Adrenal gland (tissue), 19 donors: ENCODE results near the gene LILRA5. TPM values are rescaled to one million over a fixed set of nuclear protein-coding genes. Genes with fewer than 3 reads are reported as not detected.
"Not testable (repeated sequence)": the region's sequence is repeated elsewhere in the genome, so short reads cannot be mapped to it uniquely, and the experiment has no call there.

Experiments
- DNase-seq, 7 donors: peaks; one replicate each; pipeline ENCODE4 v3.0.0-alpha.2; 2019 to 2020
- H3K27ac ChIP-seq, 5 donors: fragments of 200-600 bp; sonication (generic) in 4 of 5; 1 replicate in 3 of 5; 2 replicates in 2 of 5; pipeline versions ENCODE4 v1.5.1 to v1.8.0; 2016 to 2020; ENCODE audit warnings: mild to moderate bottlenecking in 1 of 5
- H3K27me3 ChIP-seq: fragments of 200-600 bp; 2 replicates; pipeline ENCODE4 v1.8.0; 2021
- H3K36me3 ChIP-seq, 2 donors: fragments of 200-600 bp; replicated peaks in 1 of 2; 1 replicate in 1 of 2; 2 replicates in 1 of 2; pipeline versions ENCODE4 v1.5.1 to v1.8.0; 2018 to 2022
- H3K4me1 ChIP-seq, 2 donors: fragments of 200-600 bp; replicated peaks in 1 of 2; 1 replicate in 1 of 2; 2 replicates in 1 of 2; pipeline versions ENCODE4 v1.5.1 to v1.8.0; 2018 to 2021
- H3K4me3 ChIP-seq, 4 donors: fragments of 200-600 bp; sonication (generic) in 3 of 4; one replicate each; pipeline ENCODE4 v1.5.1; 2016 to 2018
- H3K9me3 ChIP-seq, 3 donors: fragments of 200-600 bp; sonication (generic) in 1 of 3; replicated peaks in 1 of 3; 1 replicate in 2 of 3; 2 replicates in 1 of 3; pipeline versions ENCODE4 v1.5.1 to v1.8.0; 2016 to 2021
- CTCF ChIP-seq, 6 experiments: fragments of 450-650 bp in 4 of 6; fragments of 200-600 bp in 2 of 6; sonication (generic) in 1 of 6; IDR thresholded peaks; 1 replicate in 5 of 6; 2 replicates in 1 of 6; pipeline versions ENCODE4 v1.5.1 to v1.8.0; 2016 to 2021; ENCODE audit warnings: antibody characterized with exemption in 6 of 6, mild to moderate bottlenecking in 2 of 6, moderate library complexity in 1 of 6
- POLR2A ChIP-seq, 2 donors: fragments of 450-650 bp; IDR thresholded peaks; one replicate each; pipeline ENCODE4 v1.6.1; 2017; ENCODE audit warnings: antibody characterized with exemption in 2 of 2, mild to moderate bottlenecking in 2 of 2, moderate library complexity in 1 of 2
- WGBS, 4 donors: extraction: QIAGEN DNeasy Blood & Tissue Kit in 2 of 4; methylation state at CpG; one replicate each; pipeline versions ENCODE4 v1.1.5 to v1.1.7; 2013 to 2017; 5-methylcytosine and 5-hydroxymethylcytosine counted together
- intact Hi-C, 2 donors: fragments of 100-400 bp; cut with DNase I; formaldehyde crosslinking; loops; one replicate each; pipeline versions ENCODE4 v1.14.1 to v1.15.0; 2022 to 2023
- long read RNA-seq, 10 donors: library from polyadenylated mRNA in 3 of 10; unstranded in 2 of 10; stranded (forward) in 1 of 10; transcript quantifications; one replicate each; pipeline ENCODE4 v2.0.0 and lab custom pipeline, GENCODE V29; 2021 to 2026
- polyA plus RNA-seq, 3 donors: library from polyadenylated mRNA; stranded (reverse); fragments of 200-250 nt in 2 of 3; fragments of 350-450 nt in 1 of 3; fragmentation: Illumina TruSeq in 1 of 3; extraction: RNeasy Lipid Tissue Mini Kit (QIAGEN cat#74804) in 1 of 3; gene quantifications; one replicate each; pipeline ENCODE4 v1.2.3, GENCODE V29; 2013 to 2014
- total RNA-seq, 9 donors: library from RNA; depleted of rRNA in 4 of 9; stranded (reverse); fragments of >200 nt in 4 of 9; fragments of 120-200 nt in 1 of 9; fragmentation: NEBNext Ultra II Directional in 1 of 9; extraction: Animal tissue kit (Norgen Biotek cat#: 25700) in 1 of 9; gene quantifications; one replicate each; pipeline versions ENCODE4 v1.1.0 to v1.2.4, GENCODE V29; 2013 to 2023
- donor health status: healthy with polysubstance abuse.
- donor health status: Bipolar disorder and iron deficiency.
- donor health status: DM: yes; HTN: yes; CAD: no.
- donor health status: DM: no; HTN: no; CAD: no.
- donor health status: DM: no; HTN: no; CAD: no.
- donor health status: DM: yes; HTN: yes; CAD: no.

Gene LILRA5
- total RNA-seq, result 1 to 10 TPM in 6 of 9 donors, under 1 TPM in 2, not detected in 1; 0.72 to 6.2 (median 3.0) TPM
- 1 to 10 TPM; 1.9 to 3.1 (median 2.1) TPM for polyA plus RNA-seq
- long read RNA-seq, donor 1, result 0 reads
- long read RNA-seq, donor 2, result 0 reads
- long read RNA-seq, donor 3, result 0 reads
- long read RNA-seq, donor 4, result 0 reads
- long read RNA-seq, donor 5, partial matches to known transcripts, result 1 of 1 reads
- long read RNA-seq, donor 5, other reads (novel, unspliced or antisense), result 0 of 1 reads
- long read RNA-seq, donor 6, partial matches to known transcripts, result 0 of 1 reads
- long read RNA-seq, donor 6, other reads (novel, unspliced or antisense), result 0 of 1 reads
- long read RNA-seq, donor 7, result 0 reads
- long read RNA-seq, donor 8, result 0 reads
- long read RNA-seq, donor 9, result 0 reads
- long read RNA-seq, donor 10, result 0 reads

DNA sequence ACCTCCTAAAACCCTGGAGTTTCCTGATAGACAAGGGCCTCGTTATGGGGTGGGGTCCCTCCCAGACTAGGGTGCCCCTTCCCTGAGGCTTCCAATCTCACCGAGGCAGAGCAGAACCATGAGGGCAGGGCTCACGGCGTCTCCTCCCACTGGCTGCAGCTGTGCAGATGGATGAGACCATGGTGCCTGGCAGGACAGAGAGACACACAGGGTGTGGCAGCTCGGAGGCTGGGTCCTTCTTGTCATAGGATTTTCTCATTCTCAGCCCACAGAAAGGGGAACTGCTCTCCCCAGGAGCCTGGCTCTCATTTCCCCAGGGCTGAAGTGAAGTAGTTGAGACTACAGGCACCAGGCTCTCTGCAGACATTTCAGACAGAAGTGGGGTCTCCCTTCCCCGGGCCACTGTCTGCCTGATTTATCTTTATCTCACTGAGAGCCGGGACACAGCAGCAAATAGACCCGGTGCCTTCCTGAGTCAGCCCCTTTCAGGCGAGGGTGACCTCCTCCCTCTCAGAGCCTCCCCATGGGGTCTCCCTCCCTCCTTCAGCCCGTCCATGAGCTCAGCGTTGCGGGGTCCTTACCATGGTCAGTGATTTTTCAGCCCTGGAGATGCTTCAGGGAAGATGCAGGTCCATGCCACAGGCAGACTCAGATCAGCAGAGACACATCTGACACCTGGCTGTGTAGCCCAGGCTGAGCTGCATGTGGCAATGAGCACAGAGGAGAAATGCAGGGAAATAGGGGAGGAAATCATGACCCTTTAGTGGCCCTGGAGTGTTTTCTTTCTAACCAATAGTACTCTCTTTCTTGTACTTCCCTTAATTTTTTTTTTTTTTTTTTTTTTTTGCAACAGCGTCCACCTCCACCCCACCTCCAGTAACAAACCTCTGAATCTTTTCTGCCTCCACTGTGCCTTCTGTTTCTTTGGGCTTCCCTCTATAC, at the start of gene LILRA5:
LILRA5 (minus strand) TSS at position 731 of the 942 bp plus-strand sequence; CDS start at position 584, 147 bp downstream.
- H3K27me3 ChIP-seq, result peaks cover 8% of the 10 kb centered on the region
- no peaks in the 10 kb centered on the region for H3K9me3 ChIP-seq
- WGBS, 4 donors, result 29 to 64% (median 38%) methylated on average over 1 to 13 of the region's 13 CpGs
- no peak within 1 kb of the TSS for H3K4me3 ChIP-seq
- H3K36me3 ChIP-seq, result no peaks in the 10 kb centered on the region
- H3K4me1 ChIP-seq, result no peaks in the 10 kb centered on the region
- intact Hi-C loops, result no loop called here
- TF ChIP-seq POLR2A (IDR thresholded peaks at IDR 0.05) (no peak), CTCF (IDR thresholded peaks at IDR 0.05) (no peak)
- peak within 1 kb of the TSS in 1 of 5 donors; percentile 7 for H3K27ac ChIP-seq
- DNase-seq, result peak in 4 of 7 donors; percentile 27 to 63 (median 38)

DNA sequence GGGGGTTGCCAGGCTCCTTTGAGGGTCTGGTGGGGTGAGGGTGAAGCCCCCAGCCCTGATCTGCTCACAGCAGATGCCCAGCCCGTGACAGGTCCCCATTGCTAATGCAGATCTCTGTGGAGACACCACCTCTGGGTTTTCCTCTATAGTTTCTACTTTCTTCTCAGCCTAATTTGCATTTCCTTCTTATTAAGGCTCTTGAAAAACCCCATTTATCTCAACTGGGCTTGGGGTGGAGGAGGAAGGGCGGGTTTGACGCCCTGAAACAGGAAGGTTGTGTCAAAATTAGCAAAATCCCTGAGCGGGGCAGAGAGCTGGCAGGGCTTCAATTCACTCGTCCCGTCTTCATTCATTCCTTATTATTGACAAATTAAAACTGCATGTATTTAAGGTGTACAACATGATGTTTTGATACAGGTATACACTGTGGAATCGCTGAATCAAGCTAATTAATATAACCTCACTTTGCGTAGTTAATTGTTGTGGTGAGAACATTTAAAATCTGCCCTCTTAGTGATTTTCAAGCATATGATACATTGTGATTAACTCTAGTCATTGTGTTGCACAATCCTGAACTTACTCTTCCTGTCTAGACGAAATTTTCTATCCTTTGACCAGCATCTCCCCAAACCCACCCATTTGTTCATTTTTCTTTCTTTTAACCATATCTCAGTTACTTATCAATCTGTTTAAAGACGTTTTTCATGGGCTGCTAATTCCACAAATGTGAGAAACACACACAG, 48.9 kb upstream of the LILRA5 start:
- H3K27me3 ChIP-seq, intact Hi-C loops, H3K4me1 ChIP-seq, H3K36me3 ChIP-seq, H3K9me3 ChIP-seq, DNase-seq: not testable (repeated sequence)
- H3K4me3 ChIP-seq, result peak overlapping the region in 1 of 4 donors; percentile 32
- 38 to 61% (median 49%) methylated on average over 5 to 7 of the region's 10 CpGs for WGBS, 4 donors
- peak overlapping the region in 1 of 5 donors; percentile 71 for H3K27ac ChIP-seq

GRCh38 chr19:54359149-54359820, 46.3 kb upstream of the LILRA5 start:
- H3K4me3 ChIP-seq, H3K36me3 ChIP-seq, intact Hi-C loops, H3K27ac ChIP-seq, H3K9me3 ChIP-seq, H3K27me3 ChIP-seq, H3K4me1 ChIP-seq, DNase-seq: not testable (repeated sequence)
- 3 to 80% (median 14%) methylated on average over 1 to 13 of the region's 21 CpGs for WGBS, 4 donors

- WGBS, 4 donors, result 81 to 88% (median 83%) methylated on average over 16 of the region's 16 CpGs
- Histone ChIP-seq H3K36me3 (no peaks in the 10 kb centered on the region), H3K27me3 (no peaks in the 10 kb centered on the region), H3K4me1 (no peaks in the 10 kb centered on the region), H3K9me3 (no peaks in the 10 kb centered on the region), H3K27ac (no peak overlapping the region), H3K4me3 (no peak overlapping the region)
- TF ChIP-seq CTCF (IDR thresholded peaks at IDR 0.05) (no peak), POLR2A (IDR thresholded peaks at IDR 0.05) (no peak)
- intact Hi-C loops, result no loop called here
- DNase-seq, result no peak
Measured at GRCh38 chr19:54357381-54357780, 44.4 kb upstream of the LILRA5 start.
